Thyroid gland (tissue), 4 donors: Measurements from ENCODE around the gene LPAR1. TPM values are rescaled to one million over a fixed set of nuclear protein-coding genes. Genes with fewer than 3 reads are reported as not detected.

Source experiments
- DNase-seq, 2 donors: peaks; one replicate each; pipeline ENCODE4 v3.0.0-alpha.2; 2019
- H3K27ac ChIP-seq, 3 donors: fragments of 200-600 bp; sonication (generic); 1 replicate in 2 of 3; 2 replicates in 1 of 3; pipeline ENCODE4 v1.5.1; 2016 to 2019; ENCODE audit warnings: mild to moderate bottlenecking in 1 of 3, moderate library complexity in 1 of 3
- H3K27me3 ChIP-seq: fragments of 200-600 bp; sonication (generic); one replicate; pipeline ENCODE4 v1.5.1; 2019
- H3K36me3 ChIP-seq, 2 donors: fragments of 200-600 bp; sonication (generic); one replicate each; pipeline ENCODE4 v1.5.1; 2016 to 2019
- H3K4me1 ChIP-seq, 2 donors: fragments of 200-600 bp; sonication (generic); one replicate each; pipeline ENCODE4 v1.5.1; 2017 to 2019
- H3K4me3 ChIP-seq, 3 donors: fragments of 200-600 bp; sonication (generic); replicated peaks in 1 of 3; 1 replicate in 2 of 3; 2 replicates in 1 of 3; pipeline ENCODE4 v1.5.1; 2016; ENCODE audit warnings: mild to moderate bottlenecking in 1 of 3
- H3K9me3 ChIP-seq: fragments of 200-600 bp; sonication (generic); one replicate; pipeline ENCODE4 v1.5.1; 2017
- POLR2A ChIP-seq, 2 donors: fragments of 450-650 bp; IDR thresholded peaks; one replicate each; pipeline ENCODE4 v1.6.1; 2017; ENCODE audit warnings: antibody characterized with exemption in 2 of 2, mild to moderate bottlenecking in 2 of 2, moderate library complexity in 1 of 2
- WGBS, 2 donors: methylation state at CpG; one replicate each; pipeline ENCODE4 v1.1.5; 2017; 5-methylcytosine and 5-hydroxymethylcytosine counted together
- intact Hi-C: fragments of 100-400 bp; cut with DNase I; formaldehyde crosslinking; loops from one replicate; pipeline ENCODE4 v1.15.1; 2023
- total RNA-seq, 4 donors: library from RNA; depleted of rRNA; stranded (reverse); fragments of >200 nt; gene quantifications; one replicate each; pipeline ENCODE4 v1.2.3, GENCODE V29; 2016
- TF ChIP-seq, protein P1 (sequence below), 6 experiments: fragments of 200-600 bp in 3 of 6; fragments of 450-650 bp in 3 of 6; sonication (generic) in 3 of 6; IDR thresholded peaks; one replicate each; pipeline ENCODE4 v1.5.1; 2016 to 2019; ENCODE audit warnings: antibody characterized with exemption in 6 of 6, mild to moderate bottlenecking in 2 of 6, inconsistent platforms in 1 of 6, moderate library complexity in 1 of 6

The LPAR1 gene
- total RNA-seq, 4 donors from 2014 or later, result 40.8 to 98.5 (median 56.4) TPM

DNA sequence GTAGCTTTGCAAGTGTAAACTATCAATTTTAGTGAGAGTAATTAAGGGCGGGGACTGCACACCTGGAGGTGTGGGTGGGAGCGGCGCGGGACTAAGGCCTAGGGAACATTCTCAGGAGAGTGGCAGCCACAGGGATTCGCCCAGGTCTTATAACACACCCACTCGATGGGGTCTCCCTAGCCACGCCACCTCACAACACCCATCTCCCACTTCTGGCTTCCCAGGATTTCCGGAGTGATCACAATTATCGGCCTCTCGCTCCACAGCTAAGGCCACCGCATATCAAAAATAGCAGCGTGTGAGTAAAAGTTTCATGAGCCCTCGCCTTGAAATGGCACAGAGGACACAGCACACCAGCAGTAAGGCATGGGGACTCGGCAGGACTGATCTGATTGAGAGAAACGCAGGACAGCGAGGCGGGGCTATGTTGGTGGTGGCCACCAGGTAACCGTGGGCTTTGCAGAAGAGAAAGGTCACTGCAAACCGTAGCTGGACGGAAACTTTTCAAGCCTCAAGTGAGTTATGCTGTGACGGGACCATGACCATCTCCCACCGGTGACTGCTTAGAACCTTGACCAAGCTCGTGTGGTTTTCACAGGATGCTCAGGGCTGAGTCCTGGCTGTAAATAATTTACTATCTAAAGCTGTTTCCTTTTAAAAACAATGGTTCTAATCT is 1.1 kb upstream of the LPAR1 start:
- H3K9me3 ChIP-seq, result no peaks in the 10 kb centered on the region
- DNase-seq, result peak; percentile 52 to 57
- H3K4me1 ChIP-seq, result peaks cover 10 to 15% of the 10 kb centered on the region in 2 donors
- no peaks in the 10 kb centered on the region for H3K27me3 ChIP-seq
- no peaks in the 10 kb centered on the region for H3K36me3 ChIP-seq
- intact Hi-C loops, result no loop called here
- peak overlapping the region; percentile 74 to 98 (median 86) for H3K27ac ChIP-seq
- peak overlapping the region; percentile 35 to 85 (median 51) for H3K4me3 ChIP-seq
- WGBS, 2 donors, result 36 to 44% methylated on average over 22 to 23 of the region's 23 CpGs
- TF ChIP-seq POLR2A (IDR thresholded peaks at IDR 0.05), result peak in 1 of 2 donors; percentile 23
- TF ChIP-seq, protein P1, sequence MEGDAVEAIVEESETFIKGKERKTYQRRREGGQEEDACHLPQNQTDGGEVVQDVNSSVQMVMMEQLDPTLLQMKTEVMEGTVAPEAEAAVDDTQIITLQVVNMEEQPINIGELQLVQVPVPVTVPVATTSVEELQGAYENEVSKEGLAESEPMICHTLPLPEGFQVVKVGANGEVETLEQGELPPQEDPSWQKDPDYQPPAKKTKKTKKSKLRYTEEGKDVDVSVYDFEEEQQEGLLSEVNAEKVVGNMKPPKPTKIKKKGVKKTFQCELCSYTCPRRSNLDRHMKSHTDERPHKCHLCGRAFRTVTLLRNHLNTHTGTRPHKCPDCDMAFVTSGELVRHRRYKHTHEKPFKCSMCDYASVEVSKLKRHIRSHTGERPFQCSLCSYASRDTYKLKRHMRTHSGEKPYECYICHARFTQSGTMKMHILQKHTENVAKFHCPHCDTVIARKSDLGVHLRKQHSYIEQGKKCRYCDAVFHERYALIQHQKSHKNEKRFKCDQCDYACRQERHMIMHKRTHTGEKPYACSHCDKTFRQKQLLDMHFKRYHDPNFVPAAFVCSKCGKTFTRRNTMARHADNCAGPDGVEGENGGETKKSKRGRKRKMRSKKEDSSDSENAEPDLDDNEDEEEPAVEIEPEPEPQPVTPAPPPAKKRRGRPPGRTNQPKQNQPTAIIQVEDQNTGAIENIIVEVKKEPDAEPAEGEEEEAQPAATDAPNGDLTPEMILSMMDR (IDR thresholded peaks at IDR 0.05), result no peak

DNA sequence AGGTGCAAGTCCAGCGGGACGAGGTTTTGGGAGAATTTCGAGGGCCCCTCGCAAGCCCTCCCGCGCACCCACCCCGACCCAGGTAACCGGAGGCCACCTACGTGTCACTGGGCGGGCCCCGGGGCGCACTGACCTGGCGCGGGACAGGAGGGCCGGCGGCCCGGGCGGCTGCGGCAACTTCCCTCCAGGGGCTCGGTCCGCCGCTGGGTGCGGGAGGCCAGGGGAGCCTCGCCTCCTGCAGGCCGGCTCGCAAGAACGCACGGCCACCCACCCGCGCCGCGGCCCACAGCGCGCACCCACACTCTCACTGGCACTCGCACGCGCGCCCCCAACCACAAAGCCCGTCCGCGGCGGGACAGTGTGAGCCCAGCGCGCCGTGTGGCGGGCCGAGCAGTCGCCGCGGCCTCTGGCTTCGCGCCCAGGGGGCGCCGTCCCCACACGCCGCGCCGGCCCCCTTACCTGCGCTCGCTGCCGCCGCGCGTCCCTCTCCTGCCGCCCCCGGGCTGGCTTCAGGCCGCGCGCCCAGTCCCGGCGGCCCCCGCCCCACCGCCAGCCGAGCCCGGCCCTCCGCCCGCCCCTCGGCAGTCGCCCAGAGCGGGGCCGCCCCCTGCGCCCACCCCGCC is 451 bp downstream of the LPAR1 start:
- Histone ChIP-seq H3K4me1 (peaks cover 11 to 15% of the 10 kb centered on the region in 2 donors), H3K27me3 (no peaks in the 10 kb centered on the region), H3K36me3 (no peaks in the 10 kb centered on the region), H3K27ac (peak overlapping the region; percentile 86 to 98 (median 89)), H3K4me3 (peak overlapping the region; percentile 1 to 72 (median 51)), H3K9me3 (no peaks in the 10 kb centered on the region)
- intact Hi-C loops, result no loop called here
- DNase-seq, result peak; percentile 72 to 78
- TF ChIP-seq, protein P1 (IDR thresholded peaks at IDR 0.05), result peak in 1 of 6 experiments; percentile 29
- TF ChIP-seq POLR2A (IDR thresholded peaks at IDR 0.05), result peak; percentile 31 to 72
- WGBS, 2 donors, result 0% methylated on average over 5 of the region's 83 CpGs; no CpG with 5 or more reads in 1 of the 2 donors

DNA sequence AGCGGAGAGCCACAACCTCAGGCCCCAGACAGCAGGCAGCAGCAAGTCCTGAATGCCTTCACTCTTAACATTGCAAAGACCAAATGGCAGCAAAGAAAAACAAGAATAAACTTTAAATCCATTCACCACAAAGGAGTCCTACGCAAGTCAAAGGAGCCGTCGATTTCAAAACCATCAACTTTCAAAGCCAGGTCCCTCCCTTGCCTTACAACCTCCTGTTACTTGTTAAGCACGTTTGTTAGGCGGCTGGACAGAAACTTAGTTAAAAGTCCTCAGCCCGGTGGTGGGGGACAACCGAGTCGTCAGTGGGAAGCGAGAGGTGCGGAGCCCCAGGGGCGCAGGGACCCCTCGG is 938 bp downstream of the LPAR1 start:
- peaks cover 13 to 16% of the 10 kb centered on the region in 2 donors for H3K4me1 ChIP-seq
- 4 to 8% methylated on average over 6 to 8 of the region's 13 CpGs for WGBS, 2 donors
- DNase-seq, result no peak
- H3K36me3 ChIP-seq, result no peaks in the 10 kb centered on the region
- H3K4me3 ChIP-seq, result peak overlapping the region; percentile 1 to 72 (median 51)
- TF ChIP-seq, protein P1 (IDR thresholded peaks at IDR 0.05), result no peak
- TF ChIP-seq POLR2A (IDR thresholded peaks at IDR 0.05), result no peak
- H3K9me3 ChIP-seq, result no peaks in the 10 kb centered on the region
- H3K27me3 ChIP-seq, result no peaks in the 10 kb centered on the region
- intact Hi-C loops, result no loop called here
- H3K27ac ChIP-seq, result peak overlapping the region; percentile 86 to 98 (median 89)

DNA sequence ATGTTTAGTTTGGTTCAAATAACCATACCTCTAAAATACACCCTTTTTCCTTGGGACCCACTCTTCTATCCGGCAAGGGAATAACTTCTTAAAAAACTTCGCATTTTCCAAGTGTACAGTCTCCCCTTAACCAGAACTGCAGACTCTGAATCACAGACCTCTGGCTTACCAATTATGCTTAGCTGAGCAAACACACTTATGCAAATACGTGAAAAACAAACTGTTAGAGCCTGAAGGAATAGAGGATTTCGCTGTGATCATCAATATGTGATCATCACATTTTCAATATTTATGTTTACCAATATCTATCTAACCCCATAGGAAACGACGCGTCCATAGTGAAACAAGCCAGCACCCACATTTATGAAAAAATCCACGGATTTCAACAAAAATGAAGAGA is 1.3 kb downstream of the LPAR1 start:
- TF ChIP-seq, protein P1 (IDR thresholded peaks at IDR 0.05), result no peak
- no peak for TF ChIP-seq POLR2A (IDR thresholded peaks at IDR 0.05)
- intact Hi-C loops, result no loop called here
- no peak for DNase-seq
- no peaks in the 10 kb centered on the region for H3K27me3 ChIP-seq
- 11 to 13% methylated on average over 8 of the region's 8 CpGs for WGBS, 2 donors
- no peaks in the 10 kb centered on the region for H3K9me3 ChIP-seq
- peak overlapping the region; percentile 1 to 72 (median 51) for H3K4me3 ChIP-seq
- H3K27ac ChIP-seq, result peak overlapping the region; percentile 86 to 98 (median 89)
- H3K4me1 ChIP-seq, result peaks cover 13 to 20% of the 10 kb centered on the region in 2 donors
- no peaks in the 10 kb centered on the region for H3K36me3 ChIP-seq

DNA sequence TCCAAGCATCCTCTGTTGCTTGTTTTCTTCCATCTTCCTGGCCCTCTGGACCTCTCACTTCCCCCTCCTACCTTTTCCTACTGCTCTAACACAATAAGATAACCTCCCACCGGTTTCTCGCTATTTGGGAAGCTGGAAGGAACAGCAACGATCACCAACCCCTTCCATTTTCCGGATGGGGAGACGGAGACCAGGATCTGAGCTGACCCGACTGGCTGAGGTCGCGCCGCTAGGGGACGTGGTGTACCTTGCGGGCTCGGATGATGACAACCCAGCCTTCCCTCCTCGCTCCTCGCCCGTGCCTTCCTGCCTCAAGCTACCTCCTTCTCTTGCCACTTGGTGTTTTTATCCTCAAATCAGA is 1.9 kb downstream of the LPAR1 start:
- no peaks in the 10 kb centered on the region for H3K27me3 ChIP-seq
- no peaks in the 10 kb centered on the region for H3K9me3 ChIP-seq
- 8 to 13% methylated on average over 15 of the region's 15 CpGs for WGBS, 2 donors
- peak overlapping the region; percentile 86 to 98 (median 89) for H3K27ac ChIP-seq
- intact Hi-C loops, result no loop called here
- H3K36me3 ChIP-seq, result no peaks in the 10 kb centered on the region
- peaks cover 13 to 20% of the 10 kb centered on the region in 2 donors for H3K4me1 ChIP-seq
- peak; percentile 53 to 64 for DNase-seq
- H3K4me3 ChIP-seq, result peak overlapping the region in 1 of 3 donors; percentile 51
- TF ChIP-seq POLR2A (IDR thresholded peaks at IDR 0.05), result no peak
- TF ChIP-seq, protein P1 (IDR thresholded peaks at IDR 0.05), result peak in 4 of 6 experiments; percentile 50 to 55 (median 52)
